GM10847 (cell line): ENCODE results near the gene BUD13.

Source experiments
- POLR2A ChIP-seq: IDR thresholded peaks from 2 replicates; pipeline ENCODE4 v1.6.1; 2011; ENCODE audit not compliant: insufficient read length; ENCODE audit errors: extremely low read depth

The BUD13 gene

GRCh38 chr11:116786966-116787365, 14.2 kb upstream of the BUD13 start:
- no peak for TF ChIP-seq POLR2A

- TF ChIP-seq POLR2A = no peak
These were observed 13.5 kb upstream of the BUD13 start for GRCh38 chr11:116786326-116786725.

- TF ChIP-seq POLR2A = no peak
These were observed 9.9 kb upstream of the BUD13 start for GRCh38 chr11:116782728-116783127.

- TF ChIP-seq POLR2A = no peak
These were observed 5.8 kb upstream of the BUD13 start for GRCh38 chr11:116778556-116778955.

DNA sequence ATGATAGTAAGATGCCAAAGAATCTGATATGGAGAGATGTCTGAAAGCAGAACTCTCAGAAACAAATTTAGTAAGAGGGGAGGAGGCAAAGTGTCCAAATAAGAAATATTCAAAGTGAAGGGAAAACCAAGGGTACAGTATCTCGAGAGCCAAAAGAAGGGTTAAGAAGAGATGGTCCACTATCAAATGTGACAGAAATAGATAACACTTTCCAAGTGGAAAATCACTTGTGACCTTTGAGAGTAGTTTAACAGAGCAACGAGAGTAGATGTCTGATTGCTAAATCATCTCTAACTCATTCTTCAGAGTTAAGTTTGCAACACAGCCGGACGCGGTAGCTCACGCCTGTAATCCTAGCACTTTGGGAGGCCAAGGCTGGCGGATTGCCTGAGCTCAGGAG, 4.3 kb upstream of the BUD13 start:
- TF ChIP-seq POLR2A = no peak

DNA sequence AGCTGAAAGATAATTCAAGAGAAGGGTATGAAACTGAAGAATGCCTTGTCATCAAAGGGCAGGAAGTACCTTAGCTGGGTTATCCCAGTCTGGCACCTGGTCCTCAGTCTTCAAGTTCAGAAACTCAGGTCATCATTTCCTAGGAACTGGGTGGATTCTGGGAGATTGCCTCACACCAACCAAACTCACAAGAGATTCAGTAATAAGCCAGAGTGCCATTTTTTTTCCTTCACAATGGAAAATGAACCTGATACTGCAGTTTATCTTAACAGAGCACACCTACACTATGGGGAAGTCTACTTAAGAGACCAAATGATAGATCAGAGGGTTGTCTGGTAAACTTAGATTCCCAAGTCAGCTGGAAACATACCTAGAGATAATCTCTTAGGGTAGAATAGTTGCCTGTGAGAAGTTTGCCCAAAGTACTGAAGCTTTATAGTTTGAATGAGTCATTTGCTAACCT, 3.8 kb upstream of the BUD13 start:
- no peak for TF ChIP-seq POLR2A

DNA sequence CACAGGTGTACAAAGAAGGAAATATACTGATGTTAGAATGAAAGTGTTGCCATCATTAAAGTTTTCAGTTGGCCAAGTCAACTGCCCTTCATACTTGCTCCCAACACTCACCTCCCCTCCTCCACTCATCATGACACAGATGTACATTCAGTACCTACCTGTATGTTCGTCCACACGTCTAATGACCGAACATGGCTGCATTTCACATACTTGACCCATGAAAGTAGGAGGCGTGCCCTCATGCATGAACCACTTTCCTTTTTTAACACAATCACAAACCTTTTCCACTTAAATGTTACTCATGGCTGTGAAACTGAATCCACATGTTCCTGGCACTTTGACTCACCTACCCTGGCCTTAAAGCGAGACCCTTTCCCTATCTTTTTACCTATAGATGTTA, 3.2 kb upstream of the BUD13 start:
- no peak for TF ChIP-seq POLR2A

- no peak for TF ChIP-seq POLR2A
These were observed 1.9 kb upstream of the BUD13 start for GRCh38 chr11:116774661-116775060.

DNA sequence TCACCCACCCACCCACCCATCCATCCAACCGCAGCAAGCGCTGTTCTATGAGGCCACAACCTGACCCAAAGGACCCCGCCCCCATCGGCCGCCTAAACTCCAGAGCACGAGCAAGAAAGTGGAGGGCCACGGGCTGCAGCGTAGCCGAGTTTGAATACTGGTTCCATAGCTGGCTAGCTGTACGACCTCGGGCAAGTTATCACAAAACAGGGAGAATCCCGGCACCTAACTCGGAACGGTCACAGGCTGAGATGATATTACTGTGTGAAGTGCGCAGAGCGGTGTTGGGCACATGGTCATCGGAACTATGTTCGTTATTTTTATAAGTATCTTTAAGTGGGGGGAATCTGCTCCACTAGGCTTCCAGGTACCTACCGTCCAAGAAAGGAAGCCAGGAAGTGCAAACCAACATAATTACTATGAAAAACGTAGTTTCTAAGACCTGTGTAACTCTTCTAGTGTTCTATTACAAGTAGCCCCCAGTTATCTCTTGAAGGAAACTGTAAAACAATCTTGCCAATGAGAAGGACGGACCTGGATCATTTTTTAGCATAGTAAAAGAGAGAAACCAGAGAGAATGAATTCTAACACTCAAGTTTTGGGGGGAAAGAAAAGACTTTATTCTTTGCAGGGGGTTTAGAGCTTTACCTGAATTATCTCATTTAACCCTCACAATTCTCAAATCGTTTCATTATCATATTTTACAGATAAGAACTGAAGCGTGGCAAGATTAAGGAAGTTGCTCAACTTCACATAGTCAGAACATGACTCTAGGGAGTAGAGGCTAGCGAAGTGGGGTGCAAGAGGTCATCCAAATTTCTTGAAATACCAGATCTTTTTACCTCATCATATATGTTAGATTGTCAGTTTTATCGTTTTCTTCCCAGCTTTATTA, 663 bp upstream of the BUD13 start:
- no peak for TF ChIP-seq POLR2A

GRCh38 chr11:116771935-116772334, 852 bp downstream of the BUD13 start:
- no peak for TF ChIP-seq POLR2A

DNA sequence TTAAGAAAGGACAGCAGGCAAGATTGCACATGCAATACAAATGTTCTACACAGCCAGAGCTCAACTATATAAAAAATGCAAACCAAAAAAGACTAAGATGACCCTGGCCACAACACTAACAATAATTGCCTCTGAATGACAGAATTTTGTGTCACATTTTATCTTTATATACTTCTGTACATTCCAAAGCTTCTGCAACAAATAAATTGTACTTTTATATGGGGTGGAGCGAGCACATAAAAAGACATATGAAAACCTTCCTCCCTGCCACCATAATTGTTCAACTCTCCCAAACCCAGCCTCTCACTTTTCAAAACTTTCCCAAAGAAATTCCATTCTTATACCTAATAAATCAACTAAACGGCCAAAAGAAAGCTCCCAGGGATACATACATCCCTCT, 10.7 kb downstream of the BUD13 start:
- no peak for TF ChIP-seq POLR2A

DNA sequence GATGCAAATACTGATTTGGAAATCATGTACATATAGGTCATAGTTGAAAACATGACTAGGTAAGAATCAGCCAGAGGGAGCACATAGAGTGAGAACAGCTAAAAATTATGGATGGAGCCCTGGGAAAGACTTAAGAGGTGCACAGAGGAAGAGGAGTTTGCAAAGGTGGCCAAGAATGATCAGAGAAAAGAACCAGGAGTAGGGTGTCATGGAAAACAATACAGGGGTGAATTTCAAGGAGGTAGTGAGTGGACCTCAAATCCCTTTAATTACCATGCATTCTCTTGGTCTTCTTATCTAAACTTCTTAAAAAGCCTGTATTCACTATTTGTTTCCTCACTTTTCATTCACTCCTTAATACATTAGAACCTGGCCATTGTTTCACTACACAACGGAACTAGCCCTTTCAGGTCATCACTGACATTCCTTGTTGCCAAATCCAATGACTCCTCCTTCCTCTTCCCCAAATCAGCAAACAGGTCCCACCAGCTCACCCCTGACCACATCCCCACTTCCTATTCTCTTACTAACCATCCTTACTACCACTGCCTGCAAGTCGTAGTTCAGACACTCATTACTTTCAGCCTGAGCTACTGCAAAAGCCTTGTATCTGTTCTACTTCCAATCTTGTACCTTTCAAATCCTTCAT, 22.6 kb downstream of the BUD13 start:
- TF ChIP-seq POLR2A = no peak

DNA sequence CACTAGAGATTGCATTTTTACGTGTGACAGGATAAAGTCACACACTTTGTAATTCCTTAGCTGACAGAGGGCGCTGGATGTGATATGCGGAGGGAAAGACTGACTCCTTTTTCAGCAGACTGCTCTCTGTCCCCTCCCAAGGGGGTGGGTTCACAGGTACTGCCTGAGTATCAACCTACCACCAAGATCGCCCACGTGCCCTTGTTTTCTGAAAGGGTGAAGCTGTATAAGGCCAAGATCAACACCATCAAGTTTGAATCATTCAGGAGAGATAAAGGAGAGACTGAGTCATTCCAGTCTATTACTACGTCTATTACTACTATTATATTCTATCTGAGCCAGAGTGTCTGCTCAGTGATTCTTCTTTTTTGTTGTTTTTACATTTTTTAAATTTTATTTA, 30.7 kb downstream of the BUD13 start:
- TF ChIP-seq POLR2A = no peak

- TF ChIP-seq POLR2A = no peak
These were observed 32.0 kb downstream of the BUD13 start for GRCh38 chr11:116740741-116741140.

- TF ChIP-seq POLR2A = no peak
These were observed 33.8 kb downstream of the BUD13 start for GRCh38 chr11:116738975-116739374.

- TF ChIP-seq POLR2A = no peak
These were observed 36.0 kb downstream of the BUD13 start for GRCh38 chr11:116736763-116737162.
